HCEC 1CT (cell line): Measurements from ENCODE around the gene MTHFD2L.

Source experiments
- DNase-seq: peaks from one replicate; pipeline ENCODE4 v3.0.0-alpha.2; 2017

Gene MTHFD2L

DNA sequence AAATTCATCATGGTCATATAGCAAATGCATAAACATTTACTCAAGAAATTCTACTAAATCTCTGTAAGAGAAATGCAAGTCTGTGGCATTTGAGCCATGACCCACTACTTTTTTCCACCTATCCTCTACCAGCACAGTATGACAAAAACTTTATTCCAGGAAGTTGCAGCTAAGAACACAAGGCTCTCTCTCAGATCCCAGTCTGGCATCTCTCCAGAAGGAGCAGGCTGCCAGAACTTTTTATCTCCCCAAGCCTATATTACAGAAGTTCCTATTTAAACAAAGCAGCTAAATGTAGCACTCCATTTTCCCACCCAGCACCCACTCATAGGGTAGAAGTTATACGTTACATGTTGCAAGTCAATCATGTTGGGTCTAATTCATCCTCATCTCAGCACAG lies 101.0 kb downstream of the MTHFD2L start:
- no peak for DNase-seq

DNA sequence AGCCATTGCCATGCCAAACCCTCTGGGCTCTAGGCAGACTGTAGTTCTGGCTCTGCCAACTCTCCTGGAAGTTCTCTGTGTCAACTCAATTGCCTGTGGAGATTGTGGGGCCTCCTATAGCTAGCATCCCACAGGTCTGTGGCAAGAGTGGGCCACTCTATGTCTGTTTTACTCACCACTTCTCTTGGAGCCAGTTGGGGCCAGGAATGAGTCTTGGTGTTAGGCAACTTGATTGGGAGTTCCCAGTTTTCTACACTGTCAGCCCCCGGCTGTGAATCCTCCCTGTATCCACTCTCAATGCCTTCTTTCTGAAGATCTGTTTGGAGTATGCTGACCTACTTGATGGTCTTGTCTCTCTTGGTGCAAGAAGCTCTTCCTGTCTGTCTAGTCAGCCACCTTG lies 102.1 kb downstream of the MTHFD2L start:
- DNase-seq: no peak

- no peak for DNase-seq
Observed at GRCh38 chr4:74262522-74262921, 104.6 kb downstream of the MTHFD2L start.

DNA sequence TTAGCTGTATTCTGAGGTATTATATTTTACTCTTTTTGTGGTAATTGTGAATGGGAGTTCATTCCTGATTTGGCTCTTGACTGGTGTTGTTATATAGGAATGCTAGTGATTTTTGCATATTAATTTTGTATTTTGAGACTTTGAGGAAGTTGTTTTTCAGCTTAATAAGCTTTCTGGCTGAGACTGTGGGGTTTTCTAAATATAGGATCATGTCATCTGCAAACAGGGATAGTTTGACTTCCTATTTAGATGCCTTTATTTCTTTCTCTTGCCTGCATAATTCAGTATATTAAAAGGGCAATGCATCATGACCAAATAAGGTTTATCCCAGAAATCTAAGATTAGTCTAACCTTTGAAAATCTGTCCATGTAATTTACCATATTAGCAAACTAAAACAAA lies 105.6 kb downstream of the MTHFD2L start:
- DNase-seq: no peak

GRCh38 chr4:74266081-74266480 lies 108.2 kb downstream of the MTHFD2L start:
- DNase-seq: no peak

DNA sequence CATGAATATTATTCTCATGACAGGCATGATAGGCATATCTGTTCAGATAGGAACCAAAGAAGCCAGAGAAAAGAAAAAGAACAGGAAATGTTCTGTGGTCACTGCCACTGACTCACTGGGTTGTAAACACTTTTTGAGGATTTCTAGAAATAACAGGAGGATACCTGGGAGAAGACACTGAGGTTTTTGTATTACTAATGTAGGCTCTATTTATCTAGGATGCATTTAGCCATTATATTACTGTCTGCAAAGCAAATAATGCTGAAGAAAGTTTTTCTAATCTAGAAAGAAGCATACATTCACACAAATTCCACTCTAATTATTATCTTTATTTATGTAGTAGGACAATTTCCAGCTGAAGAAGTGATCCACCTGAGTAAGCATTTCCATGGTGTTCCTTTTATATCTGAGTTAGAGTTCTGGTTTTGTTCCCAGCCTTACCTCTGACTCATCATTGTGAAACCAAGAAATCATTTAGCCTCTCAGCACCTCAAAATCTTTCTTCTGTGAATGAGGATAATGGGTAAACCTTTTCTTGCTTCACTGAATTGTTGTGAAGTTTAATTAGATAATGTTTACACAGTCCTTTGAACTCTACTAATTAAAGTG lies 110.2 kb downstream of the MTHFD2L start:
- peak; percentile 48 for DNase-seq

GRCh38 chr4:74268643-74269042 lies 110.7 kb downstream of the MTHFD2L start:
- no peak for DNase-seq

GRCh38 chr4:74278490-74278889 lies 120.6 kb downstream of the MTHFD2L start:
- no peak for DNase-seq

DNA sequence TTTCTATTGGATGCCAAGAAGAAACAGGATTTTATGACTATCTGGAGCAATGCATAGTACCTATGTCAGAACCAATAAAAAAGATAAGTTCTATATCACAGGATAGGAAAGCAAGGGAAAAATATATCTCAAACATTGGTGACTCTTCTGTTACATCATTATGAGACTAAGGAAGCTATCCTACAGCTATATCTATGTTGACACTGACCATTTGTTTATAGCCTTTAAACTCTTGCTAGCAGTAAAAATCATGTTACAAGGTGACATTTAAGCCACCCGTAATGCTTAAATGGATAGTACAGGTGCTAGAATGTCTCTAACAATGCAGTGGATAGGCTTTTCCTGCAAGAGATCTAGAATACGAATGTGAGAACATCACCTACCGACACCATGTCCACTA lies 121.8 kb downstream of the MTHFD2L start:
- no peak for DNase-seq

- no peak for DNase-seq
Observed at GRCh38 chr4:74282926-74283325, 125.0 kb downstream of the MTHFD2L start.

DNA sequence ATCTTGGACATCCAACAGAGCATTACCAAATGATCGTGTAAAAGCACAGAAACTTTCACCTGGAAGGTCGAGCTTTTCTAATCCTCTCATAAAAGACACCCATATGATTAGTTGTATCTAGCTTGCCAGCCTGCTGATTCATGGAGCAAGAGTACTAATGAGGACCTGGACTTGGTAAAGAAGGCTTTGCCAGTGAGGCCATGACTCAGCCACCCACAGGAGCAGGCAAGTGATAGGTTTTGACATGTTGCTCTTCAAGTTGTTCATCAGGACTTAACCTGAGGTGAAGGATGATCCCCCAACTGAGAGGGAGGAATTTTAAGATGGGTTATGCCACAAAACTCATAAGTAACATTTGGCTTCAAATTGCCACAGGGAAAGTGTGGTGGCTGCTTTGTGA lies 125.7 kb downstream of the MTHFD2L start:
- DNase-seq: peak; percentile 26

- peak; percentile 28 for DNase-seq
Observed at GRCh38 chr4:74284053-74284452, 126.1 kb downstream of the MTHFD2L start.

DNA sequence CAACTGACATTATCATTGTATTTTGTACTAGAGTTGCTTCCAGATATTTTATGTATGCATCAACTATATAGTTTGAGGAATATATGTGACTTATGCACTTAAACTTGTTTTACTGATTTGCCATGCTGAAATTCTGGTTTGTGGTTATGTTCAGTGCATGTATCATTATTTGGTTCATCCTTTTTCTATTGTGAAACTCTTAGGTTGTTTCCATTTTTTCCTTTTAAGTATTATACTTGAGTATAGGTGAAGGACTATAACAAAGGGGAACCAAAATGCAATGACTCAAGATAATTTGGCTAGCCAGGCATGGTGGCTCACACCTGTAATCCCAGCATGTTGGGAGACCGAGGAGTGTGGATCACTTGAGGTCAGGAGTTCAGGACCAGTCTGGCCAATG lies 129.2 kb downstream of the MTHFD2L start:
- DNase-seq: no peak

- DNase-seq: no peak
Observed at GRCh38 chr4:74287791-74288190, 129.9 kb downstream of the MTHFD2L start.

DNA sequence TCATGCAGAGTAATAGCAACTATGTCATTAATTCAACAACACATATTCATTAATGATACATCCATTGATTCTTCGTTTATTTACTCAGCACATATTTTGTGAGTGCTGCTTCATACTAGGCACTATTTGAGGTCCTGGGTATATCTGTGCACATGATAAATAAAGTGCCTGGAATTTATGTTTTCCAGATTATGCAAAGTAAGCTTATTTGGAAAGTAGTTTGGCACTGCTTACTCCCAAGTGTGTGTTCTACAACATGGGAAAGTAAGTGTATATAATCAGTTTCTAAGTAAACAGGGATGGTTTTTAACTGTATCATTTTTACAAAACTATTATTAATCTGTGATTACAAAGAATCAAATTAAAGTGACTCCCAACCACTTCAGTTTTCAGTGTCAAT lies 133.6 kb downstream of the MTHFD2L start:
- no peak for DNase-seq

- DNase-seq: no peak
Observed at GRCh38 chr4:74292111-74292870, 134.4 kb downstream of the MTHFD2L start.

GRCh38 chr4:74293558-74293957 lies 135.6 kb downstream of the MTHFD2L start:
- DNase-seq: no peak

GRCh38 chr4:74294681-74295080 lies 136.8 kb downstream of the MTHFD2L start:
- no peak for DNase-seq

DNA sequence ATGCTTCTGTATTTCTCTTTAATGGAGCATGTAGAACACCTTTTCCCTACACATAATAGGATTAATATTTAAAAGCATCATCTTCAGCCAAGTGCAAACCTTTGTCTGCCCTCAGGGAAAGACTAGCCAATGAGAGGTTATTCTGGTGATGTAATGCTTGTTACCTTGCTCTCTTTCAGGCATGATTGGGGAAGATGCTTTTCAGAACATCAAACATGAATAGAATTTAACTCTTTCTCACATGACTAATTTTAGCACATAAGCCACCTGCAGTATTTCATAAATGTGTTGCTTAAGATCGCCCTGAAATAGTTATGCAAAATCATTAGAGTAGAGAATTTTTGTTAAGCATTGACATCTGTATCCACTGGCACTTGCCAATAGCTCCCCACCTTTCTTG lies 139.6 kb downstream of the MTHFD2L start:
- no peak for DNase-seq

DNA sequence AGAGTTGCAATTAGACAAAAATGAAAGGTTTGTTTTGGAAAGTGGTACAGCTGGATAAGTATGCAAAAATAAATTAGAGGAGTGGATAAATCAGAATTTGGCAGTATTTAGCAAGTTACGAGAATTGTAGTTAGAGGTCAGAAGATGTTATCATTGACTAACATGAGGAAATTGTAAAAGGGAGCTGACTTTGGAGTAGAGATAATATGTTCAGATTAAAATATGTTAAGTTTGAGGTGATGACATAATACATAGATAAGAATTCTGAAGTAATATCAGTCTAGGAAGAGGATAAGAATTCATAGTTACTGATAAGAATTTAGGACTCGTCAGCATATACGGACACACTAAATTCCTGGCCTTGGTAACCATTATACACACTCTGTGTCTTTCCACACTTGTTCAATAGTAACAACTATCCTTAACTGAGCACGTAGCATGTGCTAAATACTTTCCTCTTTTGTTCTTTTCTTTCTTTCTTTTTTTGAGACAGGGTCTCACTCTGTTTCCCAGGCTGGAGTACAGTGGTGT lies 146.2 kb downstream of the MTHFD2L start:
- DNase-seq: no peak

- no peak for DNase-seq
Observed at GRCh38 chr4:74305000-74305399, 147.1 kb downstream of the MTHFD2L start.

DNA sequence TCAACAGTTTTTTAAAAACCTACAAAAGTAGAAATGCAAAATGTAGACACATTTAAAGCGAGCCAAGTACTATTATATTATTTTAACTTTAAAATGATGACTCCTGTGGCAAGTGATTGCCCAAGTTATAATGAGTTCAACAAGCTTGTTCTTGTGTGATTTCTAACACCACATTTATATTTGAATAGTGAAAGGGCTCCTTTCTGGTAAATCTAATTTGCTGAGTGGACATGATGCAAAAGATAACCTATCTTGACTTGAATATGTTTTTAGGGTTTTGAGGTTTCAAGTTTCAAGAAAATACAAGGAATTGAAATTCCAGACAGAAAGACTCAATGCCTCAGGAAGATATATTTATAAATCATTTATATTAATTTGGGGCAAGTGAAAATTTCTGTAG lies 149.3 kb downstream of the MTHFD2L start:
- no peak for DNase-seq

DNA sequence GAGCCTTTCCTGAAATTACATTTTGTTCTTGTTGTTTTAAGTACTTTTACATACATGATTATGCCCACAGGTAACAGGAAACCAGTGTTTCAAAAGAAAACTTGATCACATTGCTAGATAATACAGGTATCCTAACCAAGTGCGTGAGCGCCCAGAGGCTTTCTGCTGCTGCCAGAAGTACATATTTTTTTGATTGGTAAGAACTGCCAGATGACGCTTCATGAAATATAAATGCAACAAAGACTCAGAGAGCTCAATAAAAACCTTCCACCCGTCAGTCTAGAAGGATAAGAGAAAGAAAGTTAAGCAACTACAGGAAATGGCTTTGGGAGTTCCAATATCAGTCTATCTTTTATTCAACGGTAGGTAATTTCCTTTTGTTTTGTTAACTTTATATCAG lies 150.3 kb downstream of the MTHFD2L start, which contains the start of gene EPGN:
Gene EPGN, plus strand, starts transcription at position 256 of the 400 bp plus-strand sequence. Its CDS starts 64 bp downstream, at position 320.
- DNase-seq: no peak

DNA sequence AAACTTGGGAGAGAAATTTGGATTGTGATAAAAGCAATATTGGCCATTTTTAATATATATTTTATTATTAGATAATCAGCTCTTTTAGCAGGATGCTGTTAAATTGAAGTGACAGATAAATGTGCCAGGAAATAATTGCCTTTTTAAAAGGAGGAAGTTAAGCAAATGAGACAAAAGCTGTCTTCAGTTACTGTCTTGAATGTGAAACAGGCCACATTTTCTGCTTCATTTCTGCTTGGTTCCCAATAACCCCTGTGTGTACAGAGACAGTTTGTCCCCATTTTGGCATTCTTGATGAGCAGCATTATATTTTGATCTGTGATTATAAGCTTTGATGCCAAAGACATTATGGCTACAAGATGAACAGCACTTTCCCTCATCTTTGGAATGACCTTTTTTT lies 151.3 kb downstream of the MTHFD2L start:
- DNase-seq: no peak
